ENCODE results near the gene MYL12A.

Gene MYL12A

DNA sequence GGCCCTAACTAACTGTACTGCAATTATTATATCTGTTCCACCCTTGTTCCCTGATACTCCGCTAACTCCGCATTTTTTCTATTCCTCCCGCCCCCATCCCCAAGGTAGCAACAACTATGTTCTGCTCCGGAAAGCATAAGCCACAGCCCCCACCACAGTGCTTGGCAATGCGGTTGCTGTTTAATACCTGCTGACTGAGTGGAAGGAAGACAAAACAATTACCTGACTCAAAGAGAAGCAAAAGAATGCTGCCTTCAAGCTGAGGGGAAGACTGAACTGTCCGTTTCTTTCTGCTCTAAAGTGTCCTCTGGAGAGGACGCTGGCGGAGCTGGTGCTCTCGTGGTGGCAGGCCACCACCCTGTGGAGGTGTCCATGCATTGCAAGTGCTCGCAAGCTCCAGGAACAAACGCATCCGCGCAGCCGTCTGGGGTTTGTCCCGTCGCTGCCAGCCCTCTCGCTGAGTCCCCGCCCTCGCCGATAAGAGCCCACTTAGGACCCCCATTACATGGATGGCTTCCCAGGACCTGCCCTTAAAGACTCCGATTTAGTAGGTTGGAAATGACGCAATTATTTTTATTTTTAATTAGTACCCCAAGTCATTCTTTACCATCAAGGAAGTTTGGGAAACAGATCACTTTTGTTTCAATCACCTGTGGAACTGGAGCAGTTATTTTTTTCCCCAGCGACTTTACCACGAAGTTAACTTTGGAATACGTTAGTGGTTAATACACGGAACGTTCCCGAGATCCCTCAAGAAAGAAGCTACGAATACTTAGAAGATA is 1.6 kb upstream of the MYL12A start:
- Histone ChIP-seq H3K4me3 (ENCODE audit: low read depth, low read length) (peak overlapping the region; percentile 80), H3K4me1 (ENCODE audit: control insufficient read depth, insufficient read depth, low read length, unreplicated experiment) (peaks cover 18% of the 10 kb centered on the region), H3K27me3 (ENCODE audit: insufficient read depth, low read length) (no peaks in the 10 kb centered on the region), H3K79me2 (ENCODE audit: control insufficient read depth, insufficient read depth, low read length, unreplicated experiment) (peaks cover 49% of the 10 kb centered on the region), H2AFZ (ENCODE audit: low read length, unreplicated experiment) (peak overlapping the region; percentile 58), H3K27ac (ENCODE audit: low read depth, low read length) (peak overlapping the region; percentile 88), H3K36me3 (ENCODE audit: insufficient read depth, low read length) (peaks cover 6% of the 10 kb centered on the region; the same call in 1 of the 2 replicates)

GRCh38 chr18:3246635-3247239 is 864 bp upstream of the MYL12A start:
- H3K79me2 ChIP-seq (ENCODE audit: control insufficient read depth, insufficient read depth, low read length, unreplicated experiment) = peaks cover 55% of the 10 kb centered on the region
- H3K27me3 ChIP-seq (ENCODE audit: insufficient read depth, low read length) = no peaks in the 10 kb centered on the region
- peak overlapping the region; percentile 88 for H3K27ac ChIP-seq (ENCODE audit: low read depth, low read length)
- H3K36me3 ChIP-seq (ENCODE audit: insufficient read depth, low read length) = peaks cover 6% of the 10 kb centered on the region; the same call in 1 of the 2 replicates
- H3K4me3 ChIP-seq (ENCODE audit: low read depth, low read length) = peak overlapping the region; percentile 80
- H3K4me1 ChIP-seq (ENCODE audit: control insufficient read depth, insufficient read depth, low read length, unreplicated experiment) = peaks cover 25% of the 10 kb centered on the region
- H2AFZ ChIP-seq (ENCODE audit: low read length, unreplicated experiment) = peak overlapping the region; percentile 50

DNA sequence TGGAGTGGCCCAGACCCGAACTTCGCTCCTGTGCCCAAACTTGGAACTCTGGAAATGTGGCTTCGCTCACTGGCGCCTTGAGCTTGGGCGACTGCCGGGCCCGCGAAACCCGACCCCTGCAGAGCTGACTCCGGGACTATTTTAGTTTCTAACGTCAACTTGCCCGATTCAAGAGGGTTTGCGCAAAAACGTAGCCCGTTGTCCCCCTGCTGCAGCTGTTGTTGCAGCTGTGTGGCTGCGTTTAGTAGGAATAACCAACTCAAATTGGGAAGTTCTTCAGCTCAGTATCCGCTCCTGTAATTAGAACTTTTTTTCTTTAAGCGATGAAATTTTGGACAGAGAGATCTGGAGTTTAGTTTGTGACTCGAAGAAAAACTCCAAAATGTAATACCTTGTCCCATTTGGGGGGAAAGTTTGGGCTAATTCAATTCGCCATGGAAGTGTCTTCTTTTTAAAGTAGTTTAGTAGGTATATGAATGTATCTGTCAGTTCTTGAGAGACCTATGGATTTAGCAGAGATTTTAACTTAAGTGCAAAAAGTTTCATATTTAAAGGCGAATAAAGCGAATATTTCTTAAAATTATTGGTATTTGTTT is 559 bp downstream of the MYL12A start:
- Histone ChIP-seq H3K79me2 (ENCODE audit: control insufficient read depth, insufficient read depth, low read length, unreplicated experiment) (peaks cover 69% of the 10 kb centered on the region), H3K4me3 (ENCODE audit: low read depth, low read length) (peak overlapping the region; percentile 80), H3K27me3 (ENCODE audit: insufficient read depth, low read length) (no peaks in the 10 kb centered on the region)

GRCh38 chr18:3248658-3249359 is 1.2 kb downstream of the MYL12A start:
- H3K27ac ChIP-seq (ENCODE audit: low read depth, low read length) = peak overlapping the region; percentile 88
- H3K79me2 ChIP-seq (ENCODE audit: control insufficient read depth, insufficient read depth, low read length, unreplicated experiment) = peaks cover 75% of the 10 kb centered on the region
- H3K36me3 ChIP-seq (ENCODE audit: insufficient read depth, low read length) = peaks cover 16% of the 10 kb centered on the region
- H3K4me3 ChIP-seq (ENCODE audit: low read depth, low read length) = peak overlapping the region; percentile 80
- no peak overlapping the region for H2AFZ ChIP-seq (ENCODE audit: low read length, unreplicated experiment)
- H3K27me3 ChIP-seq (ENCODE audit: insufficient read depth, low read length) = no peaks in the 10 kb centered on the region
- peaks cover 40% of the 10 kb centered on the region for H3K4me1 ChIP-seq (ENCODE audit: control insufficient read depth, insufficient read depth, low read length, unreplicated experiment)

More for the DNA sequence above, 559 bp downstream of the MYL12A start:
- H3K36me3 ChIP-seq (ENCODE audit: insufficient read depth, low read length) = peaks cover 10% of the 10 kb centered on the region
- H3K4me1 ChIP-seq (ENCODE audit: control insufficient read depth, insufficient read depth, low read length, unreplicated experiment) = peaks cover 39% of the 10 kb centered on the region
- no peak overlapping the region for H2AFZ ChIP-seq (ENCODE audit: low read length, unreplicated experiment)
- H3K27ac ChIP-seq (ENCODE audit: low read depth, low read length) = peak overlapping the region; percentile 88

- peaks cover 32% of the 10 kb centered on the region for H3K36me3 ChIP-seq (ENCODE audit: insufficient read depth, low read length)
- H3K27me3 ChIP-seq (ENCODE audit: insufficient read depth, low read length) = no peaks in the 10 kb centered on the region
- H2AFZ ChIP-seq (ENCODE audit: low read length, unreplicated experiment) = no peak overlapping the region
- H3K27ac ChIP-seq (ENCODE audit: low read depth, low read length) = peak overlapping the region; percentile 86
- peaks cover 74% of the 10 kb centered on the region for H3K79me2 ChIP-seq (ENCODE audit: control insufficient read depth, insufficient read depth, low read length, unreplicated experiment)
- H3K4me1 ChIP-seq (ENCODE audit: control insufficient read depth, insufficient read depth, low read length, unreplicated experiment) = peaks cover 36% of the 10 kb centered on the region
- H3K4me3 ChIP-seq (ENCODE audit: low read depth, low read length) = peak overlapping the region; percentile 65
Observed at GRCh38 chr18:3250237-3251107, 2.9 kb downstream of the MYL12A start.

DNA sequence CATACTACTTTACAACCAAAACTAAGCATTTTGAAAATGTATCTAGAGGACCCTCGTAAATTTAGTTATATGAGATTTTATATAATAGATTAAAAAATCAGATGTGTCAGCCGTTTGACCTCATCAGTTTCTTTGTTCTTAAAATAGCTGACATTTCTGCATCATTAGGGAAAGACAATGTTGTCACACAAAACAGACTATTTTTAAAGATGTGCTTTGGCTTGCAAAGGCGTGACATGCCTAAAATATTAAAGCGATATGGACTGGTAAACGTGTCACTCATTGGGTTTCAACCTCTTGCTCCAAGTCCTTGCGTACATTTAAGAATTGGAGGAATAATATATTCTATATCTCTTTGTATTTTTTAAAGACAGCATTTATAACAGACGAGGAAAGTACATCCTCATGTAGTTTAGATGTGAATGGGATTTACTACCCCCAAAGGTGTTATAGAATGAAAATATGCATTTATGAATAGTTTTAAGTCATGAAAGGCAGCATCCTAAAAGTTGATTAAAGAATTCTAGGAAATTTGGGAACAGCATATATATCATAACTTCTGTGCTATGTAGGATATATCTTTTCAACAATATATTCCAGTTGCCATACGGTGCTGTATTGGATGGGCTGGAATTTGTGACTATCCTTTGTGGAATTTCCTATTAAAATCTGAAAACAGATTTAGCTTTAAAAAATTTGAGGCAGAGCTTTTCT is 3.8 kb downstream of the MYL12A start:
- H3K27ac ChIP-seq (ENCODE audit: low read depth, low read length) = peak overlapping the region; percentile 86
- H3K36me3 ChIP-seq (ENCODE audit: insufficient read depth, low read length) = peaks cover 40% of the 10 kb centered on the region
- H2AFZ ChIP-seq (ENCODE audit: low read length, unreplicated experiment) = no peak overlapping the region
- H3K27me3 ChIP-seq (ENCODE audit: insufficient read depth, low read length) = no peaks in the 10 kb centered on the region
- peak overlapping the region; percentile 65 for H3K4me3 ChIP-seq (ENCODE audit: low read depth, low read length)
- peaks cover 73% of the 10 kb centered on the region for H3K79me2 ChIP-seq (ENCODE audit: control insufficient read depth, insufficient read depth, low read length, unreplicated experiment)
- peaks cover 43% of the 10 kb centered on the region for H3K4me1 ChIP-seq (ENCODE audit: control insufficient read depth, insufficient read depth, low read length, unreplicated experiment)

DNA sequence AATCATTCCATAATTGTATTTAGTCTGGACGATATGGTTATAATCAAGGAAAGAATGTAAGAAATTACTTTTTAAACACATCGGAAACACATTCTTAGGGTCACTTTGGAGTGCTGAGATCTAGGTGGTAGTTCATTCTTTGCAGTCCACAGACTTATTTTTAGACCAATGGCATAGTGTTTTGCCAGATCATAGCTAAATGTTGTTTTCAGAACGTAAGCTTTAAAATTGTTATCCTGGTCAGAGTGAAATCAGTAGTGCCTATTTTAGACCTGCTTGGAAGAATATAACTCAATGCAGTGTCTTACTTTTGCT is 4.3 kb downstream of the MYL12A start:
- no peak overlapping the region for H2AFZ ChIP-seq (ENCODE audit: low read length, unreplicated experiment)
- H3K36me3 ChIP-seq (ENCODE audit: insufficient read depth, low read length) = peaks cover 46% of the 10 kb centered on the region
- H3K27ac ChIP-seq (ENCODE audit: low read depth, low read length) = peak overlapping the region; percentile 86

DNA sequence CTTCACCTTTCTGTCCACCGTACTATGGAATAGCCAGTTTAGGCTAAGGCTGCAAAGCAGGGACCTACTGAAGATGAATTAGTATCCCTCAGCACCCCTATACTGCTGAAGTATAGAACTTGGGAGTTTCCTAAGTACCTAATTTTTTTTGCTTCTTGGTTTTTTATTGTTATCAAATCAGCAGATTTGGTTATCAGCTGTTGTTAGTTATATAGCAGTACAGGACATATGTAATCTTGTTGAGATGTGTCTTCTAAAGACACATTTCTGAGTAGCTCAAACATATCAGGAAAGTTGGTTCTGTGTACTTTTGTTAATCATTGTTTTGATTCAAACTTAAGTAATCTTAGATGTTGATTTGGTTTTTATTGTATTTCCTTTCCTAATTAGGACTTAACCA is 5.2 kb downstream of the MYL12A start:
- no peaks in the 10 kb centered on the region for H3K27me3 ChIP-seq (ENCODE audit: insufficient read depth, low read length)
- H3K4me1 ChIP-seq (ENCODE audit: control insufficient read depth, insufficient read depth, low read length, unreplicated experiment) = peaks cover 45% of the 10 kb centered on the region
- H2AFZ ChIP-seq (ENCODE audit: low read length, unreplicated experiment) = no peak overlapping the region
- H3K79me2 ChIP-seq (ENCODE audit: control insufficient read depth, insufficient read depth, low read length, unreplicated experiment) = peaks cover 64% of the 10 kb centered on the region
- H3K4me3 ChIP-seq (ENCODE audit: low read depth, low read length) = no peak overlapping the region
- H3K36me3 ChIP-seq (ENCODE audit: insufficient read depth, low read length) = peaks cover 55% of the 10 kb centered on the region
- no peak overlapping the region for H3K27ac ChIP-seq (ENCODE audit: low read depth, low read length)

More for the DNA sequence above, 4.3 kb downstream of the MYL12A start:
- H3K4me1 ChIP-seq (ENCODE audit: control insufficient read depth, insufficient read depth, low read length, unreplicated experiment) = peaks cover 45% of the 10 kb centered on the region
- peaks cover 68% of the 10 kb centered on the region for H3K79me2 ChIP-seq (ENCODE audit: control insufficient read depth, insufficient read depth, low read length, unreplicated experiment)
- H3K27me3 ChIP-seq (ENCODE audit: insufficient read depth, low read length) = no peaks in the 10 kb centered on the region
- H3K4me3 ChIP-seq (ENCODE audit: low read depth, low read length) = peak overlapping the region; percentile 65

DNA sequence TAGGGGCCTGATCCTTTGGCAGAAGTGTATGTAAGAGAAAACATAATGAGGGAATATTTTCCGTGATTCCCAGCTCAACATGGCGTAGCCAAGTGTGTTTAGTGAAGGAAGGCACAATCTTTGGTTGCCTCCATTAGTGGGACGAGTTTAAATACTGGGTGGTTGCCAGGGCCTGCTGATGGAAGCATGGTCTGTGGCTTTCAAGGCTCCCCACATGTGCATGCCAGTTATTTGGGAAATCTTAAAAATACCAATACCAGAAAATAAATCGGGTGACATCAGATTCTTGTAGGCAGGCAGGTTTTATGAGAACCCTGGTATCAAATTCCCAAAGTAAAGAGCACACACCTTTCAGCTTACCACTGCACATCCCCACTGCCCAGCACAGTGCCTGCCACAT is 7.1 kb downstream of the MYL12A start:
- H3K79me2 ChIP-seq (ENCODE audit: control insufficient read depth, insufficient read depth, low read length, unreplicated experiment) = peaks cover 46% of the 10 kb centered on the region
- H3K36me3 ChIP-seq (ENCODE audit: insufficient read depth, low read length) = peaks cover 58% of the 10 kb centered on the region
- peaks cover 41% of the 10 kb centered on the region for H3K4me1 ChIP-seq (ENCODE audit: control insufficient read depth, insufficient read depth, low read length, unreplicated experiment)

More for the DNA sequence above, 7.1 kb downstream of the MYL12A start:
- Histone ChIP-seq H3K4me3 (ENCODE audit: low read depth, low read length) (no peak overlapping the region), H2AFZ (ENCODE audit: low read length, unreplicated experiment) (no peak overlapping the region), H3K27me3 (ENCODE audit: insufficient read depth, low read length) (no peaks in the 10 kb centered on the region), H3K27ac (ENCODE audit: low read depth, low read length) (no peak overlapping the region)
